ENCODE measurements around the gene MUC20. TPM values are rescaled to one million over a fixed set of nuclear protein-coding genes. Genes with fewer than 3 reads are reported as not detected.

MUC20 gene
- total and polyA plus RNA-seq, 2 of the 13 experiments (the other 11 are each of a cell fraction or from before 2014, with no cell fraction given) = 0.24 to 0.83 TPM

DNA sequence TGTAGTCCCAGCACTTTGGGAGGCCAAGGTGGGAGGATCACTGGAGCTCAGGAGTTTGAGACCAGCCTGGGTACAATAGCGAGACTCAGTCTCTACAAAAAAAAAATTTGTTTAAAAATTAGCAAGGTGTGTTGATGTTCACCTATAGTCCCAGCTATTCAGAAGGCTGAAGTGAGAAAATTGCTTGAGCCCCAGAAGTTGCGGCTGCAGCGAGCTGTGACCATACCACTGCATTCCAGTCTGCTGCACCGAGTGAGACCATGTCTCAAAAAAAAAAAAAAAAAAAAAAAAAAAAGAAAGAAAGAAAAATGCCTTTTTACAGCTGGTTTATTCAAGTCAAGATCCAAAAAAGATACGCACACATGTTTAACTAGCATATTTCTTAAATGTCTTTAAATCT is 17.0 kb upstream of the MUC20 start (continued):
- TF ChIP-seq MTERF4 (CRISPR knock-in tag; IDR thresholded peaks at IDR 0.05) (no peak), YEATS2 (CRISPR knock-in tag; IDR thresholded peaks at IDR 0.05; ENCODE audit: borderline replicate concordance) (no peak), ZNF3 (CRISPR knock-in tag; IDR thresholded peaks at IDR 0.05) (no peak), TBL1XR1 (IDR thresholded peaks at IDR 0.05; ENCODE audit: borderline replicate concordance, low read length, partially characterized antibody) (no peak), GABPA (IDR thresholded peaks at IDR 0.05; ENCODE audit: low read depth, low read length) (no peak), GABPA (CRISPR knock-in tag; IDR thresholded peaks at IDR 0.05; ENCODE audit: low read depth) (no peak)

DNA sequence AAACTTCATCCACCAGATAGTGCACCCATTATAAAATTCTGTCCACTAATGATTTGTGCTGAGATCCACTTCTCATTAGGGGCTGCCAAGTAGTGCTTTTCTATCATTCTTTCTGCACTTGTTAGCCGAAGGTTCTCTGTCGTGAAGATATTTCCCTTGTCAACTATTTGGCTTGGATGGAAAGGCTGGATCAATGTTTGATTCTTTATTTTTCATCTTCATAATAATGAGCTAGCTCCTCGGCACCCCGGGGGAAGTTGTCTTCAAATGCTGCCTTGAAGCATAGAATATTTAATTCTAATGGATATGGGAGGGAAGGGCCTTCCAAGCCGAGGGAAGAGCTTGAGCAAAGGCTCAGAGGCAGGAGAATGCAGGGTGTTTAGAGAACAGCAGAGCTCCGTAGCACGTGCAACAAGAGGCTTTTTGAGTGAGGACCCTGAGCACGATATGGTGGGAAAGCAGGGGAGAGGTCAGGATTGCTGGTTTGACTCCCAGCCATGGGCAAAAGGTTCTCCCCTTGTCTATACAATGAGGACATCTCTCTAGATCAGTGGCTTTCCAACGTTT is 16.3 kb upstream of the MUC20 start:
- ATAC-seq (peak; percentile 20), DNase-seq (ENCODE audit: low spot score) (no peak), FAIRE-seq (no peak)
- no peaks in the 10 kb centered on the region for H3K36me3 ChIP-seq (replicated peaks in 1 of 2; ENCODE audit: control insufficient read depth in 1 of 2, insufficient read depth in 2 of 2, low read length in 2 of 2)
- intact Hi-C loops (cut with micrococcal nuclease; ENCODE audit: unreplicated experiment) (no loop called here), in situ Hi-C loops (cut with HindIII; ENCODE audit: extremely low pct_ligation_motif_present, low pct_unique_long_range_greater_than_20kb) (no loop called here)
- CTCF ChIA-PET (ENCODE audit: low intra/inter-chr PET ratio, low total read pairs) = interaction anchor here (1.2 kb wide), 1 partner anchor 146 kb away, joined by 3 read pairs; no protein-coding TSS in a partner anchor
- POLR2A ChIA-PET = no interaction called here
- H2AFZ ChIP-seq (ENCODE audit: low read length) = no peak overlapping the region
- no peak overlapping the region for H3K4me2 ChIP-seq (ENCODE audit: low read depth, low read length)
- no peak overlapping the region for H3K9ac ChIP-seq (ENCODE audit: insufficient read depth, low read depth, low read length)
- H3K79me2 ChIP-seq (ENCODE audit: insufficient read depth, low read length) = no peaks in the 10 kb centered on the region
- H3K27me3 ChIP-seq (ENCODE audit: control insufficient read depth in 1 of 2, insufficient read depth in 2 of 2, low read length in 2 of 2) = no peaks in the 10 kb centered on the region
- no peak overlapping the region for H3K4me3 ChIP-seq (replicated peaks in 1 of 3; ENCODE audit: insufficient read depth in 1 of 3, low read depth in 2 of 3, low read length in 3 of 3)
- H3K27ac ChIP-seq (ENCODE audit: extremely low read length, insufficient read depth, low read length) = no peak overlapping the region
- no peaks in the 10 kb centered on the region for H3K4me1 ChIP-seq (ENCODE audit: insufficient read depth, low read length)
- no TSS peak for BruUV-seq (replicated peaks)
- 78% methylated on average over 9 of the region's 9 CpGs for WGBS (ENCODE audit: low lambda C conversion rate)
- no peaks in the 10 kb centered on the region for H3K9me3 ChIP-seq (ENCODE audit: low read length)
- H4K20me1 ChIP-seq (ENCODE audit: insufficient read depth, low read length) = no peaks in the 10 kb centered on the region
- TF ChIP-seq KDM4B (CRISPR knock-in tag; IDR thresholded peaks at IDR 0.05) (no peak), MTERF4 (CRISPR knock-in tag; IDR thresholded peaks at IDR 0.05) (no peak), ZHX1 (CRISPR knock-in tag; IDR thresholded peaks at IDR 0.05; ENCODE audit: low read depth) (no peak), ZNF850 (CRISPR knock-in tag; conservative IDR thresholded peaks at IDR 0.05) (no peak), PAXIP1 (CRISPR knock-in tag; conservative IDR thresholded peaks at IDR 0.05) (no peak), ATRX (CRISPR knock-in tag; IDR thresholded peaks at IDR 0.05; ENCODE audit: borderline replicate concordance) (no peak), ZNF768 (CRISPR knock-in tag; IDR thresholded peaks at IDR 0.05) (no peak), RORA (CRISPR knock-in tag; IDR thresholded peaks at IDR 0.05) (no peak), ZNF382 (CRISPR knock-in tag; IDR thresholded peaks at IDR 0.05; ENCODE audit: borderline replicate concordance) (no peak), NCOA1 (CRISPR knock-in tag; IDR thresholded peaks at IDR 0.05) (no peak), TMF1 (CRISPR knock-in tag; IDR thresholded peaks at IDR 0.05; ENCODE audit: low read depth) (no peak)

Measured in HepG2 (cell line).